ENCODE results near the gene RGMB.

GRCh38 chr5:98773464-98774191 is at the start of gene RGMB:
- TF ChIP-seq POLR2A (IDR thresholded peaks at IDR 0.05) = peak in 3 of 4 donors; percentile 63 to 89 (median 83)
- TF ChIP-seq, protein P1, sequence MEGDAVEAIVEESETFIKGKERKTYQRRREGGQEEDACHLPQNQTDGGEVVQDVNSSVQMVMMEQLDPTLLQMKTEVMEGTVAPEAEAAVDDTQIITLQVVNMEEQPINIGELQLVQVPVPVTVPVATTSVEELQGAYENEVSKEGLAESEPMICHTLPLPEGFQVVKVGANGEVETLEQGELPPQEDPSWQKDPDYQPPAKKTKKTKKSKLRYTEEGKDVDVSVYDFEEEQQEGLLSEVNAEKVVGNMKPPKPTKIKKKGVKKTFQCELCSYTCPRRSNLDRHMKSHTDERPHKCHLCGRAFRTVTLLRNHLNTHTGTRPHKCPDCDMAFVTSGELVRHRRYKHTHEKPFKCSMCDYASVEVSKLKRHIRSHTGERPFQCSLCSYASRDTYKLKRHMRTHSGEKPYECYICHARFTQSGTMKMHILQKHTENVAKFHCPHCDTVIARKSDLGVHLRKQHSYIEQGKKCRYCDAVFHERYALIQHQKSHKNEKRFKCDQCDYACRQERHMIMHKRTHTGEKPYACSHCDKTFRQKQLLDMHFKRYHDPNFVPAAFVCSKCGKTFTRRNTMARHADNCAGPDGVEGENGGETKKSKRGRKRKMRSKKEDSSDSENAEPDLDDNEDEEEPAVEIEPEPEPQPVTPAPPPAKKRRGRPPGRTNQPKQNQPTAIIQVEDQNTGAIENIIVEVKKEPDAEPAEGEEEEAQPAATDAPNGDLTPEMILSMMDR (IDR thresholded peaks at IDR 0.05) = peak in 1 of 6 experiments; percentile 3
